ENCODE results near the gene KDM6B. TPM values are rescaled to one million over a fixed set of nuclear protein-coding genes. Genes with fewer than 3 reads are reported as not detected.

Gene KDM6B
- total RNA-seq, 4 donors from 2014 or later = 4.8 to 14.4 (median 10.4) TPM

GRCh38 chr17:7882068-7882467 lies 48.1 kb downstream of the KDM6B start:
- peaks cover 15 to 19% of the 10 kb centered on the region in 2 donors for H3K4me1 ChIP-seq
- intact Hi-C loops (cut with DNase I) = no loop called here

GRCh38 chr17:7882629-7883028 lies 48.6 kb downstream of the KDM6B start:
- TF ChIP-seq POLR2A (IDR thresholded peaks at IDR 0.05) (no peak), CTCF (IDR thresholded peaks at IDR 0.05) (no peak)
- Histone ChIP-seq H3K4me3 (replicated peaks in 1 of 3) (no peak overlapping the region), H3K36me3 (no peaks in the 10 kb centered on the region), H3K4me1 (peaks cover 18 to 23% of the 10 kb centered on the region in 2 donors), H3K9me3 (no peaks in the 10 kb centered on the region), H3K27me3 (no peaks in the 10 kb centered on the region), H3K27ac (peak overlapping the region in 1 of 3 donors; percentile 83)
- 84 to 85% methylated on average over 3 of the region's 3 CpGs for WGBS, 2 donors
- no peak for DNase-seq
- intact Hi-C loops (cut with DNase I) = no loop called here

More at GRCh38 chr17:7882068-7882467, 48.1 kb downstream of the KDM6B start:
- WGBS, 2 donors = 70 to 85% methylated on average over 7 of the region's 7 CpGs
- Histone ChIP-seq H3K4me3 (replicated peaks in 1 of 3) (no peak overlapping the region), H3K27ac (no peak overlapping the region), H3K36me3 (no peaks in the 10 kb centered on the region), H3K9me3 (no peaks in the 10 kb centered on the region), H3K27me3 (no peaks in the 10 kb centered on the region)
- no peak for DNase-seq
- TF ChIP-seq POLR2A (IDR thresholded peaks at IDR 0.05) = no peak
- no peak for TF ChIP-seq CTCF (IDR thresholded peaks at IDR 0.05)

Other genes with a start within 250 kb of the KDM6B start
- gene SOX15, start 244.1 kb upstream of the KDM6B start, total RNA-seq = 1 to 10 TPM in 1 of 4 donors, under 1 TPM in 1, not detected in 2; 0.67 to 3.1 TPM
- 10 to 100 TPM; 27.6 to 37.5 (median 28.6) TPM for gene FXR2, start 219.3 kb upstream of the KDM6B start, total RNA-seq
- gene SAT2, start 206.4 kb upstream of the KDM6B start, total RNA-seq = 10 to 100 TPM; 59.5 to 74.2 (median 61.9) TPM
- under 1 TPM in 1 of 4 donors, not detected in 3; 0.83 TPM for gene SHBG, start 204.1 kb upstream of the KDM6B start, total RNA-seq
- gene ATP1B2, start 183.3 kb upstream of the KDM6B start, total RNA-seq = 1 to 10 TPM in 2 of 4 donors, under 1 TPM in 2; 0.40 to 1.7 (median 0.90) TPM
- gene TP53, start 146.7 kb upstream of the KDM6B start, total RNA-seq = 10 to 100 TPM; 16.4 to 66.4 (median 35.6) TPM
- 1 to 10 TPM; 2.9 to 8.0 (median 4.6) TPM for gene WRAP53, start 145.7 kb upstream of the KDM6B start, total RNA-seq
- gene EFNB3, start 129.0 kb upstream of the KDM6B start, total RNA-seq = under 1 TPM in 3 of 4 donors, not detected in 1; 0.27 to 0.38 (median 0.33) TPM
- under 1 TPM in 3 of 4 donors, not detected in 1; under 0.01 to 0.22 (median 0.20) TPM for gene DNAH2, start 116.5 kb upstream of the KDM6B start, total RNA-seq
- gene TMEM88, start 20.8 kb downstream of the KDM6B start, total RNA-seq = 10 to 100 TPM; 12.3 to 39.5 (median 18.4) TPM
- gene NAA38, start 23.3 kb downstream of the KDM6B start, total RNA-seq = 100 to 1,000 TPM in 2 of 4 donors, 10 to 100 TPM in 2; 24.6 to 180 (median 79.6) TPM
- gene CYB5D1, start 23.8 kb downstream of the KDM6B start, total RNA-seq = 10 to 100 TPM; 14.9 to 29.5 (median 23.5) TPM
- 100 to 1,000 TPM in 1 of 4 donors, 10 to 100 TPM in 3; 78.9 to 117 (median 91.4) TPM for gene CHD3, start 54.6 kb downstream of the KDM6B start, total RNA-seq
- gene RNF227, start 82.1 kb downstream of the KDM6B start, total RNA-seq = 1 to 10 TPM; 1.1 to 4.3 (median 2.2) TPM
- gene KCNAB3, start 95.6 kb downstream of the KDM6B start, total RNA-seq = 1 to 10 TPM in 2 of 4 donors, under 1 TPM in 2; 0.40 to 3.7 (median 1.5) TPM
- 10 to 100 TPM; 40.2 to 59.0 (median 53.4) TPM for gene TRAPPC1, start 97.7 kb downstream of the KDM6B start, total RNA-seq
- 10 to 100 TPM; 21.0 to 35.9 (median 28.0) TPM for gene CNTROB, start 98.0 kb downstream of the KDM6B start, total RNA-seq
- gene GUCY2D, start 168.4 kb downstream of the KDM6B start, total RNA-seq = not detected
- 1 to 10 TPM in 3 of 4 donors, under 1 TPM in 1; 0.67 to 3.3 (median 1.1) TPM for gene ALOX15B, start 204.8 kb downstream of the KDM6B start, total RNA-seq